ENCODE measurements around the gene UFSP1.

UFSP1 gene

DNA sequence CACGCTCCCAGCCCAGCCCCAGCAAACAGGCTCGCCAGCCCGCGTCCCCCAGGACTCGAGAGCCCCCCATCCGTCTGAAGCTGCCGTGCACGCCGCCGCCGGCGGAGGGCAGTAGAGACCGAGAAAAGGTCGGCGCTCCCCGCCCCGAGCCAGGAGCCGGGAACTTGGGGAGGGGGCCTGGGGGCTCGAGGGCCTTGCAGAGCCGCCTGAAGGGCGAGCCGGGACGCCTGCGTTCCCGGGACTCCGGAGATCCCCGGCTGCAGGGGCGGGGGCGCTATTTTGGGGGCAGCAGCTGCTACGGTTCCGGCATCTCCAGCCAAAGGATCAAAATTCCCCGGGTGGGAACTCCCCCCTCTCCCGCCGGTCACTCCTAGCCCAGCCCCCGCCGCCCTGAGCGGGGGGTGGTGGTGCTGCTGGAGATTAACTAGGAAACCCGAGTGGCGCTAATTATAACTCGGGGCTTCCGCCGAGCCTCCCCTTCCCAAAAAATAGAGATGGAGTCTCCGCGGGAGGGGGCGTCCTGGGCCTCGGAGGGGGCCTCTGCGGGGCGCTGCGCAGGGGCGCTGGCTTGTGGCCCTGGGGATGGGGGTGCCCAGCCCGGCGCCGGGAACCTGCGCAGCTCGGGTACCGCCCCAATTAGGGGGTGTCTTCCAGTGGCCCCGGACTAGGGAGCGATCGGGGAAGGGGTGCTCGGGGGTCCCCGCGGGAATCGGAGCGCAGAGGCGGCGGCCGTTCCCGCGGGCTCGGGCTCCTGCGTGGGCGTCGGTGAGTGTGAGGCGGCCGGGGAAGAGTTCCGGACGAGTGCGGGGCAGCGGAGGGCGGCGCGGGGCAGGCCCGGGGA lies 5.6 kb upstream of the UFSP1 start:
- in situ Hi-C loops (cut with HindIII; ENCODE audit: low sequenced_read_pairs) = no loop called here
- H3K4me3 ChIP-seq (ENCODE audit: low read depth, low read length) = peak overlapping the region; percentile 32
- DNase-seq (ENCODE audit: low read depth, low spot score) = no peak
- peak; percentile 81 for TF ChIP-seq CTCF (IDR thresholded peaks at IDR 0.05; ENCODE audit: low read depth, low read length)

GRCh38 chr7:100893910-100894721 lies 4.6 kb upstream of the UFSP1 start:
- DNase-seq (ENCODE audit: low read depth, low spot score) = no peak
- no peak for TF ChIP-seq CTCF (IDR thresholded peaks at IDR 0.05; ENCODE audit: low read depth, low read length)
- in situ Hi-C loops (cut with HindIII; ENCODE audit: low sequenced_read_pairs) = no loop called here
- no peak overlapping the region for H3K4me3 ChIP-seq (ENCODE audit: low read depth, low read length)

DNA sequence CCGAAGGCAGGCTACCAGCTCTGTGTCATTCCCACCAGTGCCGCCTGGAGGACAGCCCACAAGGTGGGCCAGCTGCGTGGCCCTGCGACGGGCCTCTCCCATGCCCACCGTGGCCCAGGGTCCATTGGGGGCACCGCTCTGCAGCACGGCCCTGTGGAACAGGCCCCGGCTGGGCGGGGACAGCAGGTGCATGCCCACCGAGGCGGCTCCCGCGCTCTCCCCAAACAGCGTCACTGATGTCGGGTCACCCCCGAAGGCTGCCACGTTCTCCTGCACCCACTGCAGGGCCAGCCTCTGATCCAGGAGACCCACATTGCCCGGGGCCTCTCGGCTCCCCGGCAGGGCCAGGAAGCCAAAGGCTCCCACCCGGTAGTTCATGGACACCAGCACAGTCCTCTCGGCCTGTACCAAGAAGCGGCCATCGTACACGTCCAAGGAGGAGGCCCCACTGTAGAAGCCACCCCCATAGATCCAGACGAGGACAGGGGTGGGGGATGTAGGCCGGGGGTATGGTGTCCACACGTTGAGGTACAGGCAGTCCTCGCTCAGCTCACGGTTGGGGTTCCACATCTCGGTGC lies 3.9 kb upstream of the UFSP1 start:
- H3K4me3 ChIP-seq (ENCODE audit: low read depth, low read length) = no peak overlapping the region
- TF ChIP-seq CTCF (IDR thresholded peaks at IDR 0.05; ENCODE audit: low read depth, low read length) = no peak
- in situ Hi-C loops (cut with HindIII; ENCODE audit: low sequenced_read_pairs) = no loop called here
- DNase-seq (ENCODE audit: low read depth, low spot score) = no peak

DNA sequence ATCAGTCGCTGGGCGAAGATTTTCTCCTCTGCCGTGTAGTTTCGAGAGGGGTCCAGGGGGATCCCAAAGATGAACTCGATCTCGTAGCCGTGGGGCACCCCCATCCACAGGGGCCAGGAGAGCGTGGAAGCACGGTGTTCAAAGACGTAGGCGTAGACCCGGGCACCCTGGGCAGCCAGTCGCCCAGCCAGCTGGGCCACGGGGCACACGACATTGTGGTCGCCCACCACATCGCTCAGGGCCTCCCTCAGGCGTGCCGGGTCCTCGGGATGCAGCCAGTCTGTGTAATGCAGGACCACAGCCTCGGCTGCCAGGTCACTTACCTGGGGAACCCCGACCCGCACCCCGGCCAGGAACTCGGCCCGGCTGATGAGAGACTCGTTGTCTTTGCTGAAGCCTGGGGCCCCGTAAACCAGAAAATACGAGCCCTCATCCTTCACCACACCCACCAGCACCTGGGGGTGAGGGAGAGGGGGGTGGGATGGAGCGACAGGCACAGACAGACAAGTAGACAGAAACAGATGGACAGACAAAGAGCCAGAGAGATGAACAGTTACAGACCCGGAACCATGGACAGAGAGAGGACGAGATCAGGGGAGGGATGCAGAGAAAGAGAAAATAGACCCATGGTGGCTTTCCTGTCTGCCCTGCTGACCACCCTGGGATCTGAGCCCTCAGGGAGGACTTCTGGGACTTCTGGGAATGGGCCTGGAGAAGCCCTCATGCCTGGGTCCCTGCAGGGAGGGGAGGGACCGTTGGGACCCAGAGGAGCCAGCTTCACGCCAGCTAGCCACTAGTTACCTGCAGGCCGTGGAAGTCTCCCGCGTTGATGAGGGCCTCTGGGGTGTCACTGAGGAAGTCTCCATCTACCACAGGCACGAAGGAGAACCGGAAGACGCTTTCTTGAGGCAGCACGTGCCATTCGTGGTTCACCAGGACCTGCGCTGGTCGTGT lies 3.1 kb upstream of the UFSP1 start:
- H3K4me3 ChIP-seq (ENCODE audit: low read depth, low read length) = no peak overlapping the region
- in situ Hi-C loops (cut with HindIII; ENCODE audit: low sequenced_read_pairs) = no loop called here
- DNase-seq (ENCODE audit: low read depth, low spot score) = no peak
- no peak for TF ChIP-seq CTCF (IDR thresholded peaks at IDR 0.05; ENCODE audit: low read depth, low read length)

GRCh38 chr7:100891568-100892247 lies 2.2 kb upstream of the UFSP1 start:
- TF ChIP-seq CTCF (IDR thresholded peaks at IDR 0.05; ENCODE audit: low read depth, low read length) = no peak
- no peak for DNase-seq (ENCODE audit: low read depth, low spot score)
- no peak overlapping the region for H3K4me3 ChIP-seq (ENCODE audit: low read depth, low read length)
- in situ Hi-C loops (cut with HindIII; ENCODE audit: low sequenced_read_pairs) = no loop called here
